K562 (cell line): Measurements from ENCODE around the gene AFG1L. TPM values are rescaled to one million over a fixed set of nuclear protein-coding genes. Genes with fewer than 3 reads are reported as not detected.

Experiments
- AFF4 ChIP-seq: sonication (generic); formaldehyde crosslinking; IDR thresholded peaks from 2 replicates; pipeline ENCODE4 v1.8.0; 2023; ENCODE audit warnings: mild to moderate bottlenecking, missing genetic modification reagents
- BRCA1 ChIP-seq, 2 experiments: fragments of 450-650 bp in 1 of 2; sonication (generic) in 1 of 2; formaldehyde crosslinking in 1 of 2; IDR thresholded peaks; 2 replicates each; pipeline versions ENCODE4 v1.5.0 to v1.6.1; 2017 to 2020; ENCODE audit warnings: mild to moderate bottlenecking in 1 of 2, missing genetic modification reagents in 1 of 2
- CLOCK ChIP-seq: fragments of 250-450 bp; sonication (Bioruptor Pico); IDR thresholded peaks from 2 replicates; pipeline ENCODE4 v1.4.0; 2020; ENCODE audit warnings: mild to moderate bottlenecking, moderate library complexity, borderline replicate concordance
- ELF4 ChIP-seq: fragments of 450-650 bp; formaldehyde crosslinking; IDR thresholded peaks from 2 replicates; pipeline ENCODE4 v1.4.0; 2022; ENCODE audit warnings: missing genetic modification characterization
- FOXA1 ChIP-seq: fragments of 450-650 bp; IDR thresholded peaks from 2 replicates; pipeline ENCODE4 v1.6.1; 2016; ENCODE audit warnings: mild to moderate bottlenecking, borderline replicate concordance
- FOXM1 ChIP-seq, 2 experiments: fragments of 450-650 bp in 1 of 2; sonication (generic) in 1 of 2; formaldehyde crosslinking in 1 of 2; IDR thresholded peaks; 2 replicates each; pipeline versions ENCODE4 v1.6.1 to v1.9.0; 2017 to 2022; ENCODE audit warnings: low read depth in 2 of 2, mild to moderate bottlenecking in 2 of 2, missing genetic modification reagents in 1 of 2, moderate library complexity in 1 of 2
- GTF2B ChIP-seq: IDR thresholded peaks from 2 replicates; pipeline ENCODE4 v1.6.1; 2011; ENCODE audit not compliant: insufficient read length; ENCODE audit errors: extremely low read depth
- RBM39 ChIP-seq: fragments of 200-400 bp; formaldehyde crosslinking; optimal IDR thresholded peaks from 2 replicates; pipeline ENCODE3; 2018; ENCODE audit warnings: low read depth, low read length
- SP2 ChIP-seq: IDR thresholded peaks from 2 replicates; pipeline ENCODE4 v1.6.1; 2011; ENCODE audit warnings: mild to moderate bottlenecking, low read depth, low read length, moderate library complexity; ENCODE audit not compliant: poor library complexity, severe bottlenecking; ENCODE audit errors: extremely low read depth
- THRA ChIP-seq: fragments of 450-650 bp; IDR thresholded peaks from 2 replicates; pipeline ENCODE4 v1.6.1; 2017; ENCODE audit warnings: mild to moderate bottlenecking, moderate library complexity
- ZBTB1 ChIP-seq: sonication (generic); formaldehyde crosslinking; IDR thresholded peaks from 2 replicates; pipeline ENCODE4 v1.8.1; 2023; ENCODE audit warnings: missing genetic modification reagents, low read depth, mild to moderate bottlenecking, borderline replicate concordance
- ZBTB12 ChIP-seq: fragments of 250-450 bp; sonication (Bioruptor Pico); IDR thresholded peaks from 2 replicates; pipeline ENCODE4 v1.4.0; 2020
- ZEB2 ChIP-seq: fragments of 450-650 bp; IDR thresholded peaks from 2 replicates; pipeline ENCODE4 v1.6.1; 2016
- ZNF197 ChIP-seq: fragments of 200-800 bp; sonication (Bioruptor generic); IDR thresholded peaks from 2 replicates; pipeline ENCODE4 v1.6.1; 2016; ENCODE audit warnings: low read depth, missing genetic modification characterization, missing compliant biosample characterization
- polyA plus RNA-seq, 8 experiments: library from polyadenylated mRNA; depleted of rRNA in 4 of 8; stranded (reverse) in 5 of 8; unstranded in 3 of 8; fragments of >200 nt; fragmentation: Nextera tagmentation in 2 of 8; fragmentation: Illumina TruSeq in 1 of 8; extraction: Ambion mirVana in 2 of 8; extraction: Trizol in 1 of 8; gene quantifications; 2 replicates each; pipeline versions ENCODE4 v1.2.1 to v1.2.3, GENCODE V29; 2011 to 2014; ENCODE audit warnings: inconsistent platforms in 1 of 8, missing spikeins in 1 of 8
- total RNA-seq, 7 experiments: library from RNA; depleted of rRNA in 6 of 7; stranded (reverse); fragments of >200 nt in 6 of 7; fragmentation: Illumina TruSeq in 2 of 7; extraction: Trizol in 2 of 7; gene quantifications; 2 replicates each; pipeline versions ENCODE4 v1.2.1 to v1.2.3, GENCODE V29; 2011 to 2021; ENCODE audit warnings: low replicate concordance in 1 of 7

AFG1L gene
- total and polyA plus RNA-seq, 9 of the 15 experiments (the other 6 are each of a cell fraction or from before 2014, with no cell fraction given): 2.2 to 15.5 (median 5.8) TPM

- TF ChIP-seq THRA: no peak
- TF ChIP-seq FOXA1: no peak
- no peak for TF ChIP-seq FOXM1 (IDR thresholded peaks at IDR 0.05; ENCODE audit: low read depth)
- peak; percentile 94; the same call in 1 of the 2 replicates for TF ChIP-seq FOXM1 (CRISPR knock-in tag; IDR thresholded peaks at IDR 0.05; ENCODE audit: low read depth)
- TF ChIP-seq AFF4 (CRISPR knock-in tag): peak; percentile 20
- TF ChIP-seq BRCA1 (IDR thresholded peaks at IDR 0.05): no peak
- 0 out of 2 replicates have a peak, but pooled peaks have one; percentile 20 for TF ChIP-seq BRCA1 (CRISPR knock-in tag; IDR thresholded peaks at IDR 0.05)
- peak; percentile 45 for TF ChIP-seq GTF2B
- TF ChIP-seq SP2: no peak
- no peak for TF ChIP-seq ZNF197 (CRISPR knock-in tag)
- TF ChIP-seq ZEB2: no peak
- no peak for TF ChIP-seq RBM39
- TF ChIP-seq CLOCK (CRISPR knock-in tag): no peak
- no peak for TF ChIP-seq ELF4
- 0 out of 2 replicates have a peak, but pooled peaks have one; percentile 26 for TF ChIP-seq ZBTB12 (CRISPR knock-in tag)
- TF ChIP-seq ZBTB1 (CRISPR knock-in tag): no peak; the same call in 1 of the 2 replicates
Observed at GRCh38 chr6:108260809-108261569, 33.9 kb upstream of the AFG1L start, which contains the start of gene SNX3 (continued).
